NCI-H1694 treated with DMSO at 0.1 percent for 48 hours (cell line): ENCODE measurements around the gene MYLK.

Experiments used
- DNase-seq: peaks from one replicate; lab custom pipeline; 2025; lab: John Stamatoyannopoulos, UW

Gene MYLK

DNA sequence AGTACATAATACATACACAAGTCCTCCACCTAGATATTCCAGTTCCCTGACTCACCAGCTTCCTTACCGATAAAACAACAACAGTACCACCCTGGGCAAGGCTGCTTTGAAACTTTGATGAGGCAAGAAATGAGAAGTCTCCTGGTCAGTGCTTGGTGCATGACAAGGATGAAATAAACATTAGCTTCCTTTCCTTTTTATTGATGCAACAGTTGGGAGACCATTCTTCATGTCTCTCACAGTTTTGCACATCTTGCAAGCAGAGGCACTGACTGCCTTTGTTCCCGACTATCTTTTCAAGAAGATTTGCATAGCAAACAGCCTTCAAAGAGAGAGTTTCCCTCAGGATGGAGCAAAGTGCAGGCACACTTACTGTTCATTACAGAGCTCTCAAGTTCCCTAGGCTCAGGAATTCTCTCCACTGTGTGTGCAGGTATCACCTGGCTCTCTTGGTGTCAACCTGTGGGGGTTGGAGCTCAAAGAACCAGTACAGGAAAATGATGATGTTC, 65.2 kb downstream of the MYLK start:
- no peak for DNase-seq

DNA sequence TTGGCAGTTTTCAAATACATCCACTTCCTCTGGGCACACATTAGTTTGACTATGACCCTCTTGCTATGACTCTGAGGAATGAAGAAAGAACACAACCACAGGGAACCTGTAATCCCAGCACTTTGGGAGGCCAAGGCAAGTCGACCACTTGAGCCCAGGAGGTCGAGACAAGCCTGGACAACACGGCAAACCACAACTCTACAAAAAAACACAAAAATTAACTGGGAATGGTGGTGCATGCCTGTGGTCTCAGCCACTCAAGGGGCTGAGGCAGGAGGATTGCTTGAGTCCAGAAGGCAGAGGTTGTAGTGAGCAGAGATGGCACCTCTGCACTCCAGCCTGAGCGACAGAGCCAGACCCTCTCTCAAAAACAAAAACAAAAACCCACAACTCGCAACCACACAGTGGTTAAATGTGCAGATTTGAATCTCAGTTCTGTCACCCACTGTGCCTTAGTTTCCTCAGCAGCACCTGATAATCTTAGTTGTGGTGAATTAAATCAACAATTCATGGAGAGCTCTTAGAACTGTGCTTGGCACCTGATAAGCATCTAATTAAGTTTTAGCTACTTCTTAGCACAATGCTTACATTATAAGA, 65.7 kb downstream of the MYLK start:
- no peak for DNase-seq

DNA sequence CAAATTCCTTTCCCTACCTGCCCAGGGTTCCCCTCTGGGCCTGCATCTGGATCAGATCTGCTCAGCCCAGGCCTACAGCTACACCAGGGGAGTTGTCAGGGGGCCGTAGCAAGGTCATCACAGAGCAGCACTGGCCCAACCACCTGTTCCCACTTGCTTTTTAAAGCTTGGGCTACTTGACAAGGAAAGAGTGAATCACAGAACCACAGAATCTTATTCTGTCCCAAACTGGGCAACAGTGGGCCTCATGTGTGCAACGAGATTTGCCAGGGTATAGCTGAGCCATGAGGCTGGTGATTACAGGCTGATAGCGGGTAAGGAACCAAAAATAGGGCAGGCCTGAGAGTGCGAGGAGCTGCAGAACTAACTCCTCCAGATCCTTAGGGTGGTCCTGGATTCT, 66.7 kb downstream of the MYLK start:
- no peak for DNase-seq

DNA sequence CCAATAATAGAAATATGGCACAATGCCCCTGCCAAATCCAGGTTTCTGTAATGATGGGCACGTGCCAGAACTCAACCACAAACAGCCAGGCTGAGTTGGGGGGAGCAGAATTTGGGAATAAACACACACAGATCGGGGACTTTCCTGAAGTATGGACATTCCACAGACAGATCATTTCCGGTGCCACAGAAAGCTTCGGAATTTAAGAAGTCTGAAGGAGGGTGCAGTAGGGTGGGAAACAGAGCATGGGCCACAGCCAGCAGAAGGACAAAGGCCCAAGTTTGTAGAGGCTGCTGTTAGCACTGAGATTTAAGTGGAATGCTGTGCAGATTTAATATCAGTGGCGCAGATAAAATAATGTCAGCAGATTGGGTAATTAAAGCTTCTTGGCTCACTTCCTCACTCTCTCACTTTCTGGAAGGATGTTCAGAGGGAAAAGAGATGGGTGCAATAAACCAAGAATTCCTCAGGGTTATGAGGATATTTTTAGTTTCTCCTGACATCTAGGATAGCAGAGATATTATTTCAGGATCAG, 67.4 kb downstream of the MYLK start:
- DNase-seq = no peak

DNA sequence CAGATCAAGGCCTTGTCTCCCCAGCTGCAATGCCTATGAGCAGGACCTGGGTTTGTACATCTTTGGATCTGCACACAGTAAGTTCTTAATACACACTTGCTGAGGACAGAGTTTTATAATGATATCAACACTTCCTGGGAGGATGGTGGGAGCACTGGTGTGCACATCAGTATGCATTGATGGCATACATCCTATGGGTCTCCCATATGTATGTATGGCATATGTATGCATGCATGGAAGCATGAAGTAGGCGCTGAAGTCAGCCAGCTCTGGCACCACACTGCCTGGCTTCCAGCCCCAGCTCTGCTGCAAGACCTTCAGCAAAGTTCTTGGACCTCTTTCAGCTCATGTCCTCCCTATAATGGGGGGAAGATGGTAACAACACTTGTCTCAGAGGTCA, 68.2 kb downstream of the MYLK start:
- DNase-seq = no peak

DNA sequence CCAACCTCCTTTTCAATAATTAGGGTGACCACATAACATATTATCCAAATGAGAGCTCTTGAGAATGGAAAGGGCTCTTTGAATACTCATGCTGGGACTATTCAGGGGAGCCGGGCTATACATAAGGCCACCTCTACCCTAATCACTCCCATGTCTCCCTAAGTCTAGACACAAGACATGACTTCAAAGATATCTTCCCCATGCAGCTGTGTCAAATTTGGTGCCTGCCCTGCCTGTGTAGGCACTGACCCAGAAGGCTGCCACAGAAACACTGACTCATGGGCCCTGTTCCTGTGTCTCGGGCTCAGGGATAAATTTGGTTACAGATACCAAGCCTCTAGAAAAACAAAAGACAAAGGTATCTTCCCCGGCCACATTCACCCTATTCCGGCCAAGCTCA, 70.3 kb downstream of the MYLK start:
- no peak for DNase-seq

DNA sequence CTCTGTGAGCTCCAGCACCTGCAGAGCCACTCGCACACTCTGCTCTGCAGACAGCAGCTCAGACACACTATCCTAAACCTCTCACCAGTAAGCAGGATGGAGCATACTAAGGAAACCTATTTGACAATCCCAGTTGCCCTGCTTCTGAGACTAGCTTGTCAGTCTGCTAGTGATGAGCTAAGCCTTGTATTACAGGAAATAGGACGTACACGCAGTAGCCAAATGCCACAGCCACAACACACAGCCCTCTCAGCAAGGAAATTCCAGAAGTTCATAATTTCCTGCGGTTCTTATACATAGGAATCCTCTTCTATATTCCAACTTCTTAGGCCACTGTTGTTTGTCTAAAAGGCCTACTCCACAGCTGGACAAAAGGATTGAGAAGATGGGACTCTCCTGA, 74.5 kb downstream of the MYLK start:
- DNase-seq = no peak

DNA sequence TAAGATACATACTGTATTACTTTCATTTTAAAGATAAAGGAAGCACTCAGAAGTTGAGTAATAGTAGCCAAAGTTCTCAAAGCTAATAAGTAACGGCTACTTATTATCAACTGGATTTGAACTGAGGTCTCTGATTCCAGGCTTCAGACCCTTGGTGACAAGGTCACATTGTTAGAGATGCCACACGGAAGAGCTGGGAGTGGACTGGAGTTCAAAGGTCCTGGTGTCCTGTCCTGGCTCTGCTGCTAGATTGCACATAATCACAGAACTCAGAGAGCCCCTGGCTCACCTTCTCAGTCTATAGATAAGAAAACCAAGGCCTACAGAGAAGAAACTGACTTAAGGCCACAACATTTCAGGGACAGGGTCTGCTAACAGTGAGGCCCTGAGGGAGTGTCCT, 75.3 kb downstream of the MYLK start:
- DNase-seq = no peak

DNA sequence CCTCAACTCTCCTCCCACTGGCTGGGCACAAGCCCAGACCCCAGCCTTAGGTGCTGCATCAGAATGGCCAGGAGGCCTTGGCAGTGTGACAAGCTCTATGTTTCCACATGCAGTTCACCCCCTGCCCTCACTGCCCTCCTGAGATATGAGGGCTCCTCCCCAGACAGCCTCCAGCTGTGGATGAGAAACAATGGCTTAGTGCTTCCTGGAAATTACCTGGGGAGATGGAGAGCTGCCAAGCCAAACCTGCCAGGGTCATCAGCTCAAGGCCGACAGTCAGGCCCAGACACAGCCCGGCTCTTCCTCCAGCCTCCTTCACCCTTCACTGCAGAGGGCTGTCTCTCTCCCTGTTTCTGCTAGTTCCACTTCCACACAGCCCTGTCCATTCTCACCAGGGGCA, 76.3 kb downstream of the MYLK start:
- no peak for DNase-seq

DNA sequence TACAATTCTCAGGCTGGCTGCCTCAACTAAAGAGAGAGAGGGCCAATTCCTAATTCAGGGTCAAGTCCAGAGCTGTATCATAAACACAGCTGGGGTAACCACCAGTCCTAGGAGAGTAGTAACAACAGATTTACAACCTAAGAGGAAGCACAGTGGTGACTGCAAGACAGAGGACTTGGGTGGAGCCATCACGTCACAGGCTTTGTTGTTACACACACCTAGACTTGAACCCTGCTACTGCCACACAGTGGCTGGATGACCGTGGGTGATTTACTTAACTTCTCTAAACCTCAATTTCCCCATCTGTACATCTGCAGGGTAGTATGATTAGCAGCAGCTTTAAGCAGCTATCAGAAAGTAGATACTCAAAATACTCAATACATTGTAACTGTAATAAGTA, 78.6 kb downstream of the MYLK start:
- DNase-seq = no peak

DNA sequence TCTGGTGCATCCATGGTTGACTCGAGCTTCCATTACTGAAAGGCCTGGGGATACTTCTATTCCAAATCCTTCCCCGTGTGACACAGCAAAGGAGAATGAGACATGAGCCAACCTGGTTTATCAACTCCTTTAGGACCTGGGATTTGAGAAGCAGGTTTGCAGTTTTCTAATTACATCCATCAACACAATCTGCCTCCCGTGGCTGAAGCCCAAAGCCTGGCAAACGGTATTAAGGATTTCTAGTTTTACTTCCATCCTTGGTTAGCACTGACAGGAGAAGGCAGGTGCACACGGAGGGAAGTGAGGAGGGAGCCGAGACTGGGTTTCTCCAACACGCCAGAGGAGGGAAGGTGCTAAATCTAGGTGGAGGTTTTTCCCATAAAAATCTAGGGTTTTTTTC, 79.0 kb downstream of the MYLK start:
- no peak for DNase-seq

DNA sequence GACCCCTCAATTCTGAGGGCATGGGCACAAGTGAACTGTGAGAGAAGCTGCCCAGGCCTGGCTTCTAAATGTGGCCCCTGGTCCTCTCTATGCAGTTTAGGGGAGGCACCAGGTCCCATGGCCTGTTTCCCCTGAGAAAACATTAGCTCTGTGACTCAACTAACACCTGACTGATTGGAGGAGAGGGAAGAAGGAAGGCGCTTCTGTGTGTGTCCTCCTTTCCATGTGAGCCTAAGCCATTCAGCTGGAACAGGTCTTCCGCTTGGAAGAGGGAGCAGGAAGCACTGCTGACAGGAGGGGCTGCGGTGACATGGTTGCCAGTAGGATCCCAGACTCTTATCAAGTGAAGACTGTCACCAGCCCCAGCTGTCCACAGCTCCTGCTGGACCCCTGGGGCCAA, 79.5 kb downstream of the MYLK start:
- no peak for DNase-seq

DNA sequence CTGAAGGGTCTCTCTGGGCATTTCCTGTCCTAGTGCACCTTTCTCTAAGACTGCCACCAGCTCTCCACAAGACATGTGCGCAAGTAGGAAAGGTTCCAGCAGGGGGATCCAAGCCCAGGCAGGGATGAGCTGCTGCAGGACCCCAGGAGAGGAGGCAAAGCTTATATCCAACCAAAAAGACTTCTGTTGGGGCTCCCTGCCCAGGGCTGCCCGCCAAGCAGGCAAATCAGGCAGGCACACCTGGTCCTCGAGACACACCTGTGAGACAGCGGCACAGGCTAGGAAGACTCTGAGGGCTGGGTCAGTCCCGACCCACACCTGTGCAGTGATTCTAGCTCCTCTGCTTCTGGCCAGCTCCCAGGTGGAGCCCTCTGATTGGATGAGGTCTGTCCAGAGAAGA, 80.6 kb downstream of the MYLK start:
- DNase-seq = no peak

DNA sequence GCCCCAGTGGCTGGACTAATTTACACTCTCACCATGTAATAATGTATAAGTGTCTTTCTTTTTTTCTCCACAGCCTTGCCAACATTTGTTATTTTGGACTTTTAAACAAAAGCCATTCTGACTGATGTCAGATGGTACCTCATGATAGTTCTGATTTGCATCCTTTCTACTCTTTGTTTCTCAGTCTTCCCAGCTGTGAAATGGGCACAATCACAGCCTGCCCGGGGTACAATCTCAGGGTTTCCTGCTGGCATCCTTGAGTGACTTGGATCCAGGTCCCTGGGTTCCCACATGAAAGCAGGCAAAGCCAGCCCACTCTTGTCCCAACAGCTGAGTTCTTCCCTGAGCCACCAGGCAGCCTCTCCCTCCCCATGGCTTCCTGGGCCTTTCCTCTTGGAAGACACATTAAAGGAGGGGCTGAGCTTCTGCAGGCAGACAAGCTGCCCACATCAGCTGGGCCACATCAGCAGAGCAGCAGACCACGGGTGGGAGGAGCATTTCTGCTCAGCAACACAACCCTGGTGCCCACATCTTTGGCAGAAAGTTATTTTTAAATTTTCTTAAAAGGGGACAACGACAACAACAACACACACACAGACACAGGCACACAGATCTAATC, 82.0 kb downstream of the MYLK start:
- DNase-seq = no peak

DNA sequence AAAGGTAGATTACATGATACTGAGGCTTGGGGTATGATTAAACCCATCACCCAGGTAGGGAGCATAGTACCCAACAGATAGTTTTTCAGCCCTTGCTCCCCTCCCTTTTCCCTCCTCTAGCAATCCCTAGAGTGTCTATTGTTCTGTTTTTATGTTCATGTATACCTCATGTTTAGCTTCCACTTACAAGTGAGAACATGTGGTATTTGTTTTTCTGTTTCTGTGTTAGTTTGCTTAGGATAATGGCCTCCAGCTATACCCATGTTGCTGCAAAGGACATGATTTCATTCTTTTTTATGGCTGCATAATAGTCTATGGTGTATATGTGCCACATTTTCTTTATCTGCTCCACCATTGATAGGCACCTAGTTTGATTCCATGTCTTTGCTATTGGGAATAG, 82.7 kb downstream of the MYLK start:
- no peak for DNase-seq

DNA sequence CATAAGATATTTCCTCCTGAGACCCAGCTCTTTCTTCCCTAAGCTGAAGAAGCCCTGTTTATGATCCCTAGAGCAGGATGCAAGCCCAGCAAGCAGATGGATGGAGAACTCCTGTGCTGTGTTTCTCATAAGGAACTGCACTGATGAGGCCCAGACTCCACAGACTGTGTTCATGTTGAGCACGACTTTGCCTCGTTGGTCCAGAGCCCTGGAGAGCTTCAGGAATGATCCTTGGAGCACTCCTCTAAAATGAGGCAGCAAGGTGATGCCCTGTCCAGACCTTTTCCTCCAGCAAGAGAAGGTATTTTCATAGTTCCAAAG, 83.8 kb downstream of the MYLK start:
- no peak for DNase-seq

DNA sequence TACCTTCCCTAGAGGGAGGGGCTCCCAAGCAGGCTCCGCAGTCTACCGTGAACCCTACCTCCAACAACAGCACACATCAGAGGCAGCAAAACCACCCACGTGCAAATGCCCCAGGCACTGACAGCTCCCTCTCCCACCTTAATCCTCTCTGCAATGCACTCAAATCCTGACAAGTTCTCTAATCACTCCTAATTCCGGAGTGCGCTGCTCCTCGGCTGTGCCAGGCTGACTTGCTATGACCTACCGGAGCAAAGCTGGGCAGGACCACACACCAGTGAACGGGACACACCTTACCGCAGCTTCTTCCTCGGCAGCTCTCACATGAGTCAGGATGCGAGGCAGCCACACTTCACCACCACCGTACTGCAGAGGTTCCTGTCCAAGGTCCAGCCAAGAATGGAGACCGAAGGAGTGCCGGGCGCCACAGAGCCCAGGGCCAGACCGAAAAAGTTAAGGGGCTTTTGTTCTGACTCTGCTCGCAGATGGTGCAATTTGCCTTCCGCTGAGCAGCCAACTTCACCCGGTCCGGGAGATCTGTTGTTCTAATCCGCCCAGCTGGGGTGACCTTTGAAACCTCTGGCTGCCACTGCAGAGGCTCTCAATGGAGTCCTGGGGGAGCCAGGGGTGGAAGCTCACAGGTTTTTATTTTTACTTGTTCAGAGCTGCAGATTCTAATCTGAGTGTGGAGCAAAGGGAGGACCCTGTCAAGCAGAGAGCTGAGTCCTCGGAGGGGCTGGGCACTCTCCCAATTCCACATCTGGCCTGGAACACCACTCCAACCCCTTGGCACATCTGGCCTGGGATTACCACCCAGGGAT, 84.4 kb downstream of the MYLK start:
- DNase-seq = no peak

DNA sequence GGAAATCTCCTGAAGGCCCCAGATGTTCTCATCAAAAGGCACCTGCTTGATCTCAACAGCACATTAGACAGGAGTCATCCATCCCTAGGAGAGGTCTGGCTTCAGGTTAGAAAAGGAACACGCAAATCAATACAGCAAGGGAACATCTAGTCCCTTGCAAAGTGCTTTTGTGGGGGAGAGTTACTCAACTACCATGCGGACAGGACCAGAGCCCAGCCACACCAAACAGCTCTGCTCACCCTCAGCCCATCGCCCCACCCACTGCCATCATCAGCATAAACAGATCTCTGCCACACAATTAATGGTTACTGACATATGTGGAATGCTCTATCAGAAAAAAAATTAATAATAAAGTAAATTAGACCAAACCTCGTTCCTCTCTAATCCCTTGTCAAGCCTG, 85.6 kb downstream of the MYLK start:
- DNase-seq = no peak

DNA sequence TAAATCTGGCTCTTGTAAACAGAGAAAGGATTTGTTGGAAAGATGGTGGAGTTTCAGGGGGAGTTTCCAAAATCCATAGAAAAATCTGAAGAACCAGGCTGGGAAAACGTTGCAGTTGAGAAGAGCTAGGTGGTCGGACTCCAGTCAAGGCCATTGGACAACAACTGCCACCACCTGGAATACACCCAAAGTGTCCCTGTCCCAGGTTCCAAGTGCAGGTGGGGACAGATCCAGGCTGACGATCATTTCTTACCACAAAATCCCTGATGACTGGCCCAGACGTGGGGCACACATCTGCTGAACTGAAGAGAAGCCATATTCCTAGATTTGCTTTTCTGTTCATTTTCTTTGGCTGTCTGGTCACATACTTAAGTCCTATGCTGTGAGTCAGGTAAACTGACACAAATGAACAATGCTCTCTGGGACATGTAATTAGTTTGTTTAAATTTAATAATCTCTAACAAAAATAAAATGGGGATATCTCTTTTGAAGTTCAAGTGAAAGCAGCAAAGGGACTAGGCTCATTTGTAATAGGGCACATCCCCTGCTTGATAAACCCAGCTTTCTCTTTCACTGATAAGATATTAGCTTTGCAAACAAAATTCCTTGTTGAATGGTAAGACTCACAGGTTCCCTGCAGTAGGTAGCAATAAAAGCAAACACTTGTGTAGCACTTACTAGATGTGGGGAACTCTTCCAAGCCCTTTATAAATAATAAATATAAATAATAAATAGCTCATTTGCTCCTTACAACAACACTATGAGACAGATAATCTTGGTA, 88.5 kb downstream of the MYLK start:
- DNase-seq = no peak

DNA sequence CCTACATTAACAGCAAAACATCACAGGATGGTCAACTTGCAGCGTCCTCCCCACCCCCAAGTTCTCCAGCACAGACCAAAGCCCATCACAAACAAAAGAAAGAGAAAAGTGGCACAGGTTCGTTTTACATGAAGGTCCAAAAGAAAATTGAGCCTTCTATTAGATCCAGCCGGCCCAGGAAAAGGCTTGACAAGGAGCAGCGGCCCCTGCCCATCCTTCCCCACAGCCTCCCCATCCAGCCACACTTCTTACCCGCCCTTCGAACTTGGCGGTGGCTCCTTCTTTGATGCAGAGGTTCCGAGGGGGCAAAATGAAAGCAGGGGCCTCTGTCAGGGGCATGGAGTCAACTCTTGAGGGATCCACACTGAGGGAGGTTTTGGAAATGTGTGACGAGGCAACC, 90.7 kb downstream of the MYLK start:
- DNase-seq = no peak

DNA sequence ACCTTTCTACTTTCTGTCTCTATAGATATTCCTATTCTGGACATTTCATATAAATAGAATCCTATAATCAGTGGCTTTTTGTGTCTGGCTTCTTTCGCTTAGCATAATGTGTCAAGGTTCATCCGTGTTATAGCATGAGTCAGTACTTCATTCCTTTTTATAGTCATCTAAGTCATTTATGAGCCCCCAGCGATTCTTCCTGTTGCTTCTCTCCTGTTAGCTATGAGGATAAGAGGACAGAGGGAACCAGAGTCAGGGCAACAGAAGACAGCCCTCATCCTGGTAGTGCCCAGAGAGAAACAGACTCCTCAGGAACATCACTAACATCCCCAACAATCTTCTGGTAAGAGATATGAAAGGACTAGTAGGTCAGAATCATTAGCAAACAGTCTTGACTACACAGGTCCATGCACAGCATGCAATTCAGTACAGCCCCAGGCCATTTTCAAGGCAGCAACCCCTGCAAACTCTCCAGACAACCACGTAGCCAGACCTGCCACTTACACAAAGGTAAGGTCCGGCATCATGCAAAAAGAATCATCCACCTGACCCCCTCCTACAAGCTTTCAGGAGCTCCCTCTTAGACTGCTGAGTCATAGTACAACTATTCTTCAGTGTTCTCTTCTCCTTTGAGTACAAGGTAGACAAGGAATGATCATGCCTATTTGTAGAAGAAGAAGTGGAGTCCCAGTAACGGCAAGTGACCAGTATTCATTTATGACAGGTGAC, 91.5 kb downstream of the MYLK start:
- DNase-seq = no peak

DNA sequence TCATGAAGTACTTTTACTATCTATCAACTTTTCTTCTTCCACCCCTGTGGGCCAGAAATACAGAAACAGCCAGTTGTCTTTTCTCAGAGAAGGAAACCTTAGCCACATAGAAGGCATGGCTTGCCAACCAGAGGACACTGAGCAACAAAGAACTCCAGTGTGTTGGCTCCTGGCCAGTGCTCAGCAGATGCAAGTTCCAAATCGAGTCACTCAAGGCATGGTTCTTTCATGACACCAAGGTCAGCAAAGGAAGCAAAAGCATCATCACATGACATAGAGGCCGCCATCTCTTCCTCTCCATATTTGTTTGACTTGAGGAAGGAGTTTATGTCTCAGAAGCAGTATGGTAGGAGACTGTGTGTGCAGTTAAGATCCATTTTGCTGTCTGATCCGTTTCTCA, 92.2 kb downstream of the MYLK start:
- no peak for DNase-seq
